Measurements from ENCODE around the gene TMPRSS6.

GRCh38 chr22:37015587-37015878, 94.0 kb downstream of the TMPRSS6 start:
- TF ChIP-seq POLR2A (IDR thresholded peaks at IDR 0.05): no peak
- no peak for TF ChIP-seq CTCF (IDR thresholded peaks at IDR 0.05)

All from esophagus squamous epithelium (tissue), 4 donors.